AG04450 (cell line): Measurements from ENCODE around the gene KCTD15. TPM values are rescaled to one million over a fixed set of nuclear protein-coding genes. Genes with fewer than 3 reads are reported as not detected.

ENCODE experiments used
- CTCF ChIA-PET: fragments of 300-600, 350-600 bp; formaldehyde crosslinking; extraction: SDS; loops from one replicate; lab custom pipeline; 2022; ENCODE audit warnings: antibody characterized with exemption, inconsistent platforms; lab: Charles Lee
- POLR2A ChIA-PET: fragments of 350-600 bp; formaldehyde crosslinking; extraction: SDS; loops from one replicate; lab custom pipeline; 2021; ENCODE audit warnings: antibody characterized with exemption, inconsistent platforms; lab: Yijun Ruan, JAX
- DNase-seq: peaks from one replicate; pipeline ENCODE4 v3.0.0-alpha.2; 2011; ENCODE audit warnings: low read depth, low spot score
- H3K27ac ChIP-seq: one replicate; pipeline ENCODE4 v1.5.1; 2012; ENCODE audit warnings: low read depth, low read length, control low read depth
- H3K27me3 ChIP-seq: one replicate; pipeline ENCODE4 v1.6.0; 2012; ENCODE audit warnings: low read length; ENCODE audit not compliant: control insufficient read depth, insufficient read depth
- H3K4me3 ChIP-seq: 2 replicates; pipeline ENCODE4 v1.5.1; 2011; ENCODE audit warnings: mild to moderate bottlenecking, low read depth, low read length, control low read depth
- H3K9me3 ChIP-seq: 2 replicates; pipeline ENCODE4 v1.5.1; 2012; ENCODE audit warnings: low read length; ENCODE audit not compliant: control insufficient read depth, insufficient read depth
- polyA plus RNA-seq: library from polyadenylated mRNA; depleted of rRNA; stranded (reverse); fragments of >200 nt; gene quantifications from 2 replicates; pipeline ENCODE4 v1.2.3, GENCODE V29; 2011
- TF ChIP-seq, protein P1 (sequence below): IDR thresholded peaks from 2 replicates; pipeline ENCODE4 v1.5.1; 2011; ENCODE audit warnings: low read depth, low read length, control low read depth, inconsistent platforms

KCTD15 gene
- polyA plus RNA-seq, 1 experiment: 15.6 TPM

DNA sequence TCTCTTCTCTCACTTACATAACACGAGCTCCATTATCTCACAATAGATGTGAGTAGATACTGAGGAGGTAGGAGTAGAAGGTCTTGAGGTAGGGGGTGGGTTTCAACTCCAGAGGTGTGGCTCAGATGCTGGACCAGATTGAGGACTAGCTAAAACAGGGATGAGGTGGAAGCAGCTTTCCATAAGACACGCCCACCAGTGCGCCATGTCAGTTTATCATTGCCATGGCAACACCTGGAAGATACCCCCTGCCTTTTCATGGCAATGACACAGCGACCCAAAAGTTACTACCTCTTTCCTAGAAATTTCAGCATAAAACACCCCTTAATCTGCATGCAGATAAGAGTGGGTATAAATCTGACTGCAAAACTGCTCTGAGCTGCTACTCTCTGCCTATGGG is 44.1 kb downstream of the KCTD15 start:
- POLR2A ChIA-PET: no interaction called here
- Histone ChIP-seq H3K27ac (no peak overlapping the region), H3K4me3 (no peak overlapping the region), H3K27me3 (peaks cover 3% of the 10 kb centered on the region), H3K9me3 (no peaks in the 10 kb centered on the region)
- CTCF ChIA-PET: interaction anchor here (1.7 kb wide), 1 partner anchor 46 kb away, joined by 3 read pairs; no protein-coding TSS in a partner anchor
- DNase-seq: no peak
- TF ChIP-seq, protein P1, sequence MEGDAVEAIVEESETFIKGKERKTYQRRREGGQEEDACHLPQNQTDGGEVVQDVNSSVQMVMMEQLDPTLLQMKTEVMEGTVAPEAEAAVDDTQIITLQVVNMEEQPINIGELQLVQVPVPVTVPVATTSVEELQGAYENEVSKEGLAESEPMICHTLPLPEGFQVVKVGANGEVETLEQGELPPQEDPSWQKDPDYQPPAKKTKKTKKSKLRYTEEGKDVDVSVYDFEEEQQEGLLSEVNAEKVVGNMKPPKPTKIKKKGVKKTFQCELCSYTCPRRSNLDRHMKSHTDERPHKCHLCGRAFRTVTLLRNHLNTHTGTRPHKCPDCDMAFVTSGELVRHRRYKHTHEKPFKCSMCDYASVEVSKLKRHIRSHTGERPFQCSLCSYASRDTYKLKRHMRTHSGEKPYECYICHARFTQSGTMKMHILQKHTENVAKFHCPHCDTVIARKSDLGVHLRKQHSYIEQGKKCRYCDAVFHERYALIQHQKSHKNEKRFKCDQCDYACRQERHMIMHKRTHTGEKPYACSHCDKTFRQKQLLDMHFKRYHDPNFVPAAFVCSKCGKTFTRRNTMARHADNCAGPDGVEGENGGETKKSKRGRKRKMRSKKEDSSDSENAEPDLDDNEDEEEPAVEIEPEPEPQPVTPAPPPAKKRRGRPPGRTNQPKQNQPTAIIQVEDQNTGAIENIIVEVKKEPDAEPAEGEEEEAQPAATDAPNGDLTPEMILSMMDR: no peak

DNA sequence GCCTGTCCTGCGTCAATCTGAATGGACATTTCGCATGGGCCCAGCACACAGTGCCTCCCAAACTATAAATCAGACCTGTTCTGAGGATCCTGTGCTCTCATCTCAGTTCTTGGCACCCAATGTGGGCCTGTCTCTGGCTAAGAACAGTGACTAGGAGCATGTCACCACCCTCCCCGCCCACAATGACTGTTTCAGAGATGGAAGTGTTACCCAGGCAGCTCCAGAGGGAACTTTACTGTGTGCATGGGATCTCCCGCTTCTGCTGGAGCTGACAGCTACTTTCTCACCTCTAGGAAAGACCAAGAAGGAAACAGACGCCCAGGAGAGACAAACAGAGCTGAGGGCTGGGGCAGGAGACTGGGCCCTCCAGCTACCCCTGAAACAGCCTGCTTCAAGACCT is 45.0 kb downstream of the KCTD15 start:
- H3K27me3 ChIP-seq: peaks cover 3% of the 10 kb centered on the region
- ChIA-PET POLR2A (no interaction called here), CTCF (no interaction called here)
- DNase-seq: no peak
- TF ChIP-seq, protein P1: no peak
- H3K4me3 ChIP-seq: no peak overlapping the region
- H3K9me3 ChIP-seq: no peaks in the 10 kb centered on the region
- no peak overlapping the region for H3K27ac ChIP-seq

DNA sequence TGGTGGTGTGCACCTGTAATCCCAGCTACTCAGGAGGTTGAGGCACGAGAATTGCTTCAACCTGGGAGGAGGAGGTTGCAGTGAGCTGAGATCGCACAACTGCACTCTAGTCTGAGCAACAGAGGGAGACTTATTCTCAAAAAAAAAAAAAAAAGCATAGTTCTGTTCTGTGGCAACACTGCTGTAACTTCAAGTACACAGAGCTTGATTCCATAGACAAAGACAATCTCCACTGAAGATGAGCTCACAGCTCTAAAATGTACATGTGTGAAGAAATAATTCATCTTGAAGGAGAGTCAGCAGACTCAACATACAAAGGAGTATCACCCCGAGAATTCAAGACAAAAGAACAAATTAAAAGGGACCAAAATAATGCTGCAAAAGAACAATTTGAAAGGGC is 47.8 kb downstream of the KCTD15 start:
- TF ChIP-seq, protein P1: no peak
- H3K27ac ChIP-seq: no peak overlapping the region
- POLR2A ChIA-PET: no interaction called here
- CTCF ChIA-PET: no interaction called here
- H3K27me3 ChIP-seq: peaks cover 3% of the 10 kb centered on the region
- H3K9me3 ChIP-seq: no peaks in the 10 kb centered on the region
- DNase-seq: no peak
- no peak overlapping the region for H3K4me3 ChIP-seq

DNA sequence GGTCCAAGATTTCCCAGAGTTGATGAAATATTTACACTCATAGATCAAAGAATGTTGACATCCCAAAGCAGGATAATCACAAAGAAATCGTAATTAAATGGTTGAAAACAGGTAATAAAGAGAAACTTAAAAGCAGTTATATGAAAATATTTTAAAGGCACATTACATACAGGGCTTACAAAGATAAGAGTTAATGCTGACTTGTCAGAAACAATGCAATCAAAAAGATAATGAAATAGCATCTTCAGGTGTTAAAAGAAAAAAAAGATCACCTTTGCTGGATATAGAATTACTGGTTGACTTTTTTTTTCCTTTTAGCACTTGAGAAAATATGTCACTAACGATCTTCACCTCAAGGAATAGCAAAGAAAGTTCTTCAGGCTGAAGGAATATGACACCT is 48.8 kb downstream of the KCTD15 start:
- no peak overlapping the region for H3K27ac ChIP-seq
- no peak overlapping the region for H3K4me3 ChIP-seq
- peaks cover 3% of the 10 kb centered on the region for H3K27me3 ChIP-seq
- DNase-seq: no peak
- H3K9me3 ChIP-seq: no peaks in the 10 kb centered on the region
- POLR2A ChIA-PET: no interaction called here
- CTCF ChIA-PET: no interaction called here
- TF ChIP-seq, protein P1: no peak

DNA sequence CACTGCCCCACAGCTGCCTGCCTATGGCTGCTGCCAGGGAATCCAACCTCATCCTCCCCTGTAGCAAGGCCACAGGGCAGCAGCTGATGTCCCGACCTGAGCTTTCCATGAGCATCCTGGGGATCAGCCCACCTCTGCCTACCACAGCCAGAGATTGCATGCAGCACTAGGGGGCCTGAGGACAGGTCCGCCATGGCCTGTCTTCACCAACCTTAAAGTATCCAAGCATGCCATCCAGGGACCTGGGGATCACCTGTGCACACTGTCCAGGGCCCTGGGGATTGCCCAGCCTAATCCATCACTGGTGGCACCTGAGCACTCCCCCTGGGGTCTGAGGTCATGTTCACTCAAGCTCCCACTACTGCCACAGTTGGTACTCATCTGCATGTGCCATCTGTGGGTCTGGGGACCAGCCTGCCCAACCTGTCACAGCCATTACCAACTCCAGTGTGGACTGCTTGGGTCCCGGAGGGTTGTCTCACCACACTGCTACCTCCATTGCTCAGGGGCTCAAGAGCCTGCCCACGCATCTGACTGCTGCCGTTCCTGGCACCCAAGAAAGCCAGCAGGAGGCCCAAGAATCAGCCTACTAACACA is 53.0 kb downstream of the KCTD15 start:
- Histone ChIP-seq H3K27me3 (no peaks in the 10 kb centered on the region), H3K4me3 (no peak overlapping the region), H3K9me3 (no peaks in the 10 kb centered on the region), H3K27ac (no peak overlapping the region)
- POLR2A ChIA-PET: no interaction called here
- TF ChIP-seq, protein P1: no peak
- DNase-seq: no peak
- CTCF ChIA-PET: no interaction called here
